ENCODE data around the gene PROZ. TPM values are rescaled to one million over a fixed set of nuclear protein-coding genes. Genes with fewer than 3 reads are reported as not detected.
"Not testable (repeated sequence)": the region's sequence is repeated elsewhere in the genome, so short reads cannot be mapped to it uniquely, and the experiment has no call there.

Gene PROZ
- total RNA-seq, 4 donors from 2014 or later = not detected

- Histone ChIP-seq H3K4me3 (no peak overlapping the region), H3K27ac (no peak overlapping the region), H3K9me3 (no peaks in the 10 kb centered on the region), H3K27me3 (peaks cover 0 to 49% (median 1%) of the 10 kb centered on the region in 4 donors), H3K36me3 (no peaks in the 10 kb centered on the region), H3K4me1 (no peaks in the 10 kb centered on the region)
- 55 to 67% methylated on average over 7 to 8 of the region's 16 CpGs for WGBS, 2 donors
- DNase-seq = no peak
- TF ChIP-seq POLR2A (IDR thresholded peaks at IDR 0.05) = no peak
- intact Hi-C loops (cut with DNase I) = no loop called here
These were observed 3.0 kb downstream of the PROZ start for GRCh38 chr13:113161433-113161832.

GRCh38 chr13:113161975-113162374, 3.5 kb downstream of the PROZ start:
- H3K4me3 ChIP-seq; H3K27ac ChIP-seq; intact Hi-C loops (cut with DNase I); DNase-seq; H3K36me3 ChIP-seq; H3K9me3 ChIP-seq; H3K4me1 ChIP-seq: not testable (repeated sequence)
- peaks cover 0 to 49% (median 1%) of the 10 kb centered on the region in 4 donors for H3K27me3 ChIP-seq
- 20% methylated on average over 2 of the region's 13 CpGs; no CpG with 5 or more reads in 1 of the 2 donors for WGBS, 2 donors

GRCh38 chr13:113162783-113163685, 4.6 kb downstream of the PROZ start:
- intact Hi-C loops (cut with DNase I) = no loop called here
- Histone ChIP-seq H3K27me3 (peaks cover 0 to 49% (median 1%) of the 10 kb centered on the region in 4 donors), H3K4me1 (no peaks in the 10 kb centered on the region), H3K4me3 (no peak overlapping the region), H3K27ac (no peak overlapping the region), H3K36me3 (peaks cover 0 to 3% (median 0%) of the 10 kb centered on the region in 3 donors), H3K9me3 (no peaks in the 10 kb centered on the region)
- 37 to 45% methylated on average over 13 to 19 of the region's 25 CpGs for WGBS, 2 donors
- no peak for DNase-seq
- TF ChIP-seq CTCF (IDR thresholded peaks at IDR 0.05) (no peak), POLR2A (IDR thresholded peaks at IDR 0.05) (no peak)

- intact Hi-C loops (cut with DNase I) = no loop called here
These were observed 6.0 kb downstream of the PROZ start for GRCh38 chr13:113164492-113164891.

GRCh38 chr13:113166266-113166665, 7.8 kb downstream of the PROZ start:
- Histone ChIP-seq H3K27ac (no peak overlapping the region), H3K27me3 (peaks cover 0 to 24% (median 0%) of the 10 kb centered on the region in 4 donors), H3K9me3 (no peaks in the 10 kb centered on the region), H3K4me1 (no peaks in the 10 kb centered on the region), H3K4me3 (no peak overlapping the region), H3K36me3 (peaks cover 0 to 22% (median 0%) of the 10 kb centered on the region in 3 donors)
- no peak for DNase-seq
- WGBS, 2 donors = 83 to 86% methylated on average over 9 to 10 of the region's 10 CpGs
- intact Hi-C loops (cut with DNase I) = no loop called here
- TF ChIP-seq POLR2A (IDR thresholded peaks at IDR 0.05) (no peak), CTCF (IDR thresholded peaks at IDR 0.05) (no peak)

More at GRCh38 chr13:113164492-113164891, 6.0 kb downstream of the PROZ start:
- H3K27ac ChIP-seq = no peak overlapping the region
- no peak overlapping the region for H3K4me3 ChIP-seq
- DNase-seq = no peak
- peaks cover 0 to 9% (median 0%) of the 10 kb centered on the region in 3 donors for H3K36me3 ChIP-seq
- H3K4me1 ChIP-seq = no peaks in the 10 kb centered on the region
- no peaks in the 10 kb centered on the region for H3K9me3 ChIP-seq
- H3K27me3 ChIP-seq = peaks cover 0 to 41% (median 1%) of the 10 kb centered on the region in 4 donors
- TF ChIP-seq POLR2A (IDR thresholded peaks at IDR 0.05) (no peak), CTCF (IDR thresholded peaks at IDR 0.05) (no peak)
- WGBS, 2 donors = 55 to 79% methylated on average over 3 to 12 of the region's 12 CpGs

- H3K27ac ChIP-seq = no peak overlapping the region
- no peak for DNase-seq
- peaks cover 0 to 19% (median 0%) of the 10 kb centered on the region in 4 donors for H3K27me3 ChIP-seq
- intact Hi-C loops (cut with DNase I) = no loop called here
- H3K9me3 ChIP-seq = no peaks in the 10 kb centered on the region
- 86 to 88% methylated on average over 5 of the region's 5 CpGs for WGBS, 2 donors
- TF ChIP-seq POLR2A (IDR thresholded peaks at IDR 0.05) (no peak), CTCF (IDR thresholded peaks at IDR 0.05) (no peak)
- peaks cover 0 to 26% (median 0%) of the 10 kb centered on the region in 3 donors for H3K36me3 ChIP-seq
- no peak overlapping the region for H3K4me3 ChIP-seq
- H3K4me1 ChIP-seq = no peaks in the 10 kb centered on the region
These were observed 8.2 kb downstream of the PROZ start for GRCh38 chr13:113166681-113167080.
